ENCODE results near the gene PRAMEF15.
"Not testable (repeated sequence)": the region's sequence is repeated elsewhere in the genome, so short reads cannot be mapped to it uniquely, and the experiment has no call there.

PRAMEF15 gene

DNA sequence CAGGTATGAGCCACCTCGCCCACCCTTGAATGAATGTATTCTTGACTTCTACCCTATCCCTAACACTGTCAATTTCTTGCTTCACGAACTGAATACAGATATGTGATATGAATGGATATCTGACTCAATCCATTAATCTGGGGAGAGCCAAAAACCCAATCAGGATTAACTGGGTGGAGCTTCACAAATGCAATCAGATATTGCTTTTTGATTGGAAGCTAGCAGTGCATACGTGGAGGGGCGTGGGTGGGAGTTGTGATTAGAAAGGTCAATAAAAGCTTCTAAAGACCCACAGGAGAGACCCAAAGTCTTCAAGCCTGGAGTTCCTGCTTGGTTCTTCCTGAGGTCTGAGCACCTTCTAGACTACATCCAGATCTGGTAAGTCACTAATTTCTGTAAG is at the start of gene PRAMEF15:
PRAMEF15 (plus strand) TSS at position 301 of the 400 bp plus-strand sequence. CDS start 2,827 bp downstream, outside the sequence.
- not testable (repeated sequence) for DNase-seq

DNA sequence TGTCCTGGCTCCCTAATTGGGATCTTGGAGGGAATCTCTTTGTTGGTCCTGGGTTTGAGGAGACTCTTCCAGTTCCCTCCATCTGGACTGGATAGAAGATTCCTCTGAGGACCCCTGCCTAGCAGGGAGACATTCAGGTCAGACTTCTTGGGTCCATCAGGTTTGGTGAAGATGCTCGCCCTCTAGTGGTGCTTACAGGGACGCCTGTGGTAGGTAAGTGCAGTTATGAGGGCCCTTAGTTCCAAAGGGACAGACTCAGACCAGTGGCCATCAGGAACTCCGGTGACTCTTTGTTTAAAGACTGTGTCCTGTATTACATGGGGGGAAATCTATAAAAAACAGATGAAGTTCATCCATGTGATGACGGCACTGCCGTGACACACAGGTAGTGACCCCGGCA is 38.4 kb upstream of the PRAMEF15 start:
- not testable (repeated sequence) for DNase-seq

DNA sequence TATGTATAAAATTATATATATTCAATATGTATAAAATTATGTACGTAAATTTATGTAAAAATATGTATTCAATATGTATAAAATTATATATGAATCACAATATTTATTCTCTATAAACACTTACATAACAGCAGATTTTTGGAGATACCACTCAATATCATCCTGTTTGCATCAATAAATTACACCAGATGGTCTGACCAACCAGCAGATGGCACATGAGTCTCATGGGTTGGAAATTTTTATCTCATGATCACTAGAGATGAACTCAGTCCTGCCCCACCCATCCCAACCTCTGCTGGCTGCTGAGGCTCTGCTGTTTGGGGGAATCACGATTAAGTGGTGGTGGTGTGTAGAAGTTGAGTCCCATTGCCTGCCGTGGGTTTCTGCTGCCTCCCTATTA is 35.8 kb upstream of the PRAMEF15 start:
- not testable (repeated sequence) for DNase-seq

DNA sequence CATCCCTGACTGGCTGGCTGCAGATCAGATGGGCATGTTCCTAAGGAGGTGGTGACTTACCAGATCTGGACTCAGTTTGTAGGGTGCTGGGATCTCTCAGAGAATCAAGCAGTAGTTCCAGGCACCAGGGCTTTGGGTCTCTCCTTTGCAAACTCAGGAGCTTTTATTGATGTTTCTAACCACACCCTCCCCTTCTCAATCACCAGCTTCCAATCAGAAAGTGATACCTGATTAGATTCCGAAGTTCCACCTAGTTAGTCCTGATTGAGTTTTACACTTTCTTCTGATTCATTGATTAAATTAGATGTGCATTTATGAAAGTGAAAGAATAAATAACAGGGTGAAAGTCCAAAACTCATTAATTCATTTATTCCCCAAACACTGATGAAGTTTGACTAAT is 30.3 kb upstream of the PRAMEF15 start, which contains the start of gene PRAMEF8:
PRAMEF8 (minus strand) TSS at position 101 of the 400 bp plus-strand sequence. CDS start 1,046 bp downstream, outside the sequence.
- DNase-seq = not testable (repeated sequence)

DNA sequence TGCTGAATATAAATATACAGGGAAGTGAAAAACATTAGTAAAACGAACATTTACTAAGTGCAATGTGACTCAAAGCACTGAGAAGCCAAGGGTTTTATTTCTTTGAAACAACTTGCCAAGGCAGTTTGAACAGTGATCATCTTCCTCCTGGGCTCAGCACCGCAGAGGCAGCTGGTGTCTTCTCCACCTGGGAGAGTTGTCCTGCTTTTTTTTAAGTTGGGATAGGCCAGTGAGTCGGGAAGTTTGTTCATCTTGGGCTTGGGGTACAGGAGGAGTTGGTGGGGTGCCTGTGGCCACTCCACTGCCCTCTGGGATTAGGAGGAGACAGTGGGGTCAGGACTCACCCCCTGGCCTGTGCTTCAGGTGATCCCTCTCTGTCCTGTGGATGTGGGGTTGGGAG is 26.4 kb upstream of the PRAMEF15 start:
- DNase-seq = not testable (repeated sequence)

DNA sequence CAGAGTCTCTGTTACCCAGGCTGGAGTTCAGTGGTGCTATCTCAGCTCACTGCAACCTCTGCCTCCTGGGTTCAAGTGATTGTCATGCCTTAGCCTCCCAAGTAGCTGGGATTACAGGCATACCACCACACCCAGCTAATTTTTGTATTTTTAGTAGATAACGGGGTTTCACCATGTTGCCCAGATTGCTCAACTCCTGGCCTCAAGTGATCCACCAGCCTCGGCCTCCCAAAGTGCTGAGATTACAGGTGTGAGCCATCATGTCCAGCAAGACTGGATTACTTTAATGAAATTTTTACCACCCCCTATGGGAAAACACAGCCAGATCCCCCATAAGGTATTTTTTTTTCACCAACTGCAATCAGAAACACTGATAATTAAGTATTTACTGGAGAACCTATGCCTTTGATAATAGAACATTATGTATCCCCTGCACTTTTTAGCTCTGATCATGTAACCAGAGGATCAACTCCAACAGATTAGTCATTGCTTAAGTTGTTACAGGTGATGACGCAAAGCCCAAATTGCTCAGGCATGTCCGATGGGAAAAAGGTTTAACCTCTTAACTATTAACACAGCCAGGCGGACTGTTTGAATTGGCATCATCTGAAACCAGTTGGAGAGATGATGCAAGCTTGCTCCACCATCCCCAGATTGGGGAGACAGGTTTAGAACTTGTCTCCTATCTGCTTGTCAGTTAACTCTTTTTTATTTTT is 18.0 kb upstream of the PRAMEF15 start:
- DNase-seq = not testable (repeated sequence)

DNA sequence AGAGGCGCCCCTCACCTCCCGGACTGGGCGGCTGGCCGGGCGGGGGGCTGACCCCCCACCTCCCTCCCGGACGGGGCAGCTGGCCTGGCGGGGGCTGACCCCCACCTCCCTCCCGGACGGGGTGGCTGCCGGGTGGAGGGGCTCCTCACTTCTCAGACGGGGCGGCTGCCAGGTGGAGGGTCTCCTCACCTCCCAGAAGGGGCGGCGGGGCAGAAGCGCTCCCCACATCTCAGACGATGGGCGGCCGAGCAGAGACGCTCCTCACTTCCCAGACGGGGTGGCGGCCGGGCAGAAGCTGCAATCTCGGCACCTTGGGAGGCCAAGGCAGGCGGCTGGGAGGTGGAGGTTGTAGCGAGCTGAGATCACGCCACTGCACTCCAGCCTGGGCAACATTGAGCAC is 16.7 kb upstream of the PRAMEF15 start:
- DNase-seq = not testable (repeated sequence)

DNA sequence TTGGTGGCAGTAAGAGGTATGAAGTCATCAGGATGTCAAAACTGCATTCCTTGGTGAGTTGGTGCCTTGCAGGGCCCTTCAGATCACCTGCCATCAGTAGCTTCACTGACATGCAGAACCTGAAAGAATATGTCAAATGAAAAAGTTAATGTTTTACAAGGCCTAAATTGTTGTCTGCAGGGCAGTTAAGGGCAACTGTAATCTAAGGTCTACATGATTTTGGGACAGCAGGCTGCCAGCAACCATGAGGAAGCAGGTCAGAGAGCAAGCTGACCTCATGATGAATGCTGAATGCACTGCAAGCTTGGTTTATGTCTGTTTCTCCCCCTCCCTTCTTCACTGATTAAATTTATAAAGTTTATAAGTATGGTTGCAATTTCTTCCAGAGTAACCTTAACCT is 13.2 kb upstream of the PRAMEF15 start:
- DNase-seq = not testable (repeated sequence)

DNA sequence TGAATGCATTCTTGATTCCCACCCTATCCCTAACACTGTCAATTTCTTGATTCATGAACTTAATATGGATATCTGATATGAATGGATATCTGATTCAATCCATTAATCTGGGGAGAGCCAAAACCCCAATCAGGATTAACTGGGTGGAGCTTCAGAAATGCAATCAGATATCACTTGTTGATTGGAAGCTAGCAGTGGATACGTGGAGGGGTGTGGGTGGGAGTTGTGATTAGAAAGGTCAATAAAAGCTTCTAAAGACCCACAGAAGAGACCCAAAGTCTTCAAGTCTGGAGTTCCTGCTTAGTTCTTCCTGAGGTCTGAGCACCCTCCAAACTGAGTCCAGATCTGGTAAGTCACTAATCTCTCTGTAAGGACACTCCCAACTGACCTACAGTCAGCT is 12.1 kb upstream of the PRAMEF15 start, which contains the start of gene PRAMEF33:
PRAMEF33 (plus strand) TSS at position 301 of the 400 bp plus-strand sequence. CDS start 2,416 bp downstream, outside the sequence.
- DNase-seq = not testable (repeated sequence)

DNA sequence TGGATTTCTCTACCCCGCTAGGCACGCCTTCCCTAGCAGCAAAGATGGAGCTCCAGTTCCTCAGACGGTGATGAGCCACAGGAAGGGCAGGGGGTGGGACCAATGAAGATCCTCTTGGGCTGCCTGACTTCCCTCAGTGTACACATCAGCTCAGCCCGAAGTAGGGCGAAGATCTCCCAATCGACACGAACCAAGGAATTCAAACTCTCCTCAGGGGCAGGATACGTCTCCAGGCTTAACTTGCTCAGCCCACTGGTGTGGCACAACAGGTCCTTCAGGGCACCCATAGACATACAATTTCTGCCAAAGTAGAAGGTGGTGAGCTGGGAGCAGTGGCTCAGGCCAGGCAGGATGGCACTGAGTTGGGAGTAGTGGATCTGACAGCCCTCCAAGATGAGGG is 27.1 kb downstream of the PRAMEF15 start:
- DNase-seq = not testable (repeated sequence)

DNA sequence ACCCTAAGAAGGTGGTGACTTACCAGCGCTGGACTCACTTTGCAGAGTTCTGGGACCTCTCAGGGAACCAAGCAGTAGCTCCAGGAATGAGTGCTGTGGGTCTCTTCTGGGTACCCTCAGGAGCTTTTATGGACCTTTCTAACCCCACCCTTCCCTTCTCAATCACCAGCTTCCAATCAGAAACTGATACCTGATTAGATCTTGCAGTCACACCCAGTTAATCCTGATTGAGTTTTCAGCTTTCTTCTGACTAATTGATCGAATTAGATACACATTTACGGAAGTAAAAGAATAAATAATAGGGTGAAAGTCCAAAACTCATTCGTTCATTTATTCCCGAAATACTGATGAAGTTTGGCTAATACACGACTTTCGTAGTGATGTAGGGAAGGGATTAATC is 31.7 kb downstream of the PRAMEF15 start, which contains the start of gene PRAMEF14:
PRAMEF14 (minus strand) TSS at position 101 of the 400 bp plus-strand sequence. CDS start 1,820 bp downstream, outside the sequence.
- not testable (repeated sequence) for DNase-seq

DNA sequence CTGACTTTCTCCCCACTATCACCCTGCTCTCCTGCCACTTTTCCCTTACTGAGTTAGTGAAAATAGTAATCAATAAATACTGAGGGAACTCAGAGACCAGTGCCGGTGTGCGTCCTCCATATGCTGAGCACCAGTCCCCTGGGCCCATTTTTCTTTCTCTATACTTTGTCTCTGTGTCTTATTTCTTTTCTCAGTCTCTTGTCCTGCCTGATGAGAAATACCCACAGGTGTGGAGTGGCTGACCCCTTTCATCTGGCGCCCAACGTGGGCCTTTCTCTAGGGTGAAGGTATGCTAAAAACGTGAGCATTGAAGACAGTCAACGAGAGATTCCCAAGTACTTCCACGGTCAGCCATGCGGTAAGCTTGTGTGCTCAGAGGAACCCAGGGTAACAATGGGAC is 38.1 kb downstream of the PRAMEF15 start:
- DNase-seq = not testable (repeated sequence)

DNA sequence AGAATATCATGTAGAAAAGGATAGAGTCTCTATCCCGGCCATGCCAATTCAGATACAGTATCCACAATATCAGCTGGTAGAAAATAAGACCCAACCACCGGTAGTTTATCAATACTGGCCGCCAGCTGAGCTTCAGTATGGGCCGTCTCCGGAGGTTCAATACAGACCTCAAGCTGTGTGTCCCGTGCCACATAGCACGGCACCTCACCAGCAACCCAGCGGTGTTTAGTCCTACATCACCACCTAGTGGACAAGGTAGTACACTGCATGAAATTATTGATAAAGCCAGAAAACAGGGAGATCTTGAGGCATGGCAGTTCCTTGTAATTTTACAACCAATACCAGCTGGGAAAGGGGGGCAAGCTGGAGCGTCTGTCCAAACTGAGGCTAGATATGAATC is 39.1 kb downstream of the PRAMEF15 start:
- DNase-seq = not testable (repeated sequence)

DNA sequence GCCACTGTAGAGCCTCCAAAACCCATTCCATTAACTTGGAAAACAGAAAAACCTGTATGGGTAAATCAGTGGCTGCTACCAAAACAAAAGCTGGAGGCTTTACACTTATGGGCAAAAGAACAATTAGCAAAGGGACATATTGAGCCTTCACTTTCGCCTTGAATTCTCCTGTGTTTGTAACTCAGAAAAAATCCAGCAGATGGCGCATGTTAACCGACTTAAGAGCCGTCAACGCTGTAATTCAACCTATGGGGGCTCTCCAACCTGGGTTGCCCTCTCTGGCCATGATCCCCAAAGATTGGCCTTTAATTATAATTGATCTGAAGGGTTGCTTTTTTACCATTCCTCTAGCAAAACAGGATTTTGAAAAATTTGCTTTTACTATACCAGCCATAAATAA is 41.4 kb downstream of the PRAMEF15 start:
- peak; percentile 47 for DNase-seq

DNA sequence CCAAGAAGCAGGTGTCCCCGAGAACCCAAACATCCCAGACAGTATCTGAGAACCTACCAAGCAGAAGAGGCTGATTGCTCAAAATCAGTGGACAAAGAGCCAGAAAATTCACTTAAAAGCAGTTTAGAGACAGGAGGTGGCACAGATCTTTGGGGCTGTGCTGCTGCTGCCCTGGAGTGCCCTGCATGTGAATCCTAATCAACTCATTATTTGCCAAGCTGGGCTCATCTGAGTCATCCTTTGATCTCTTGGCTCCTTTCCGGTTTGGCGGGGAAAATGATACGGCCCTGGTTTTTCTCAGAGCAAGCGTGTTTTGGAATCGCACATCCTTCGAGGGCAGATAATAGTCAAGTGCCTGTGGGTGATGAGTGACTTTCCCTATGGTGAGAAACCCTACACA is 47.0 kb downstream of the PRAMEF15 start:
- DNase-seq = not testable (repeated sequence)

DNA sequence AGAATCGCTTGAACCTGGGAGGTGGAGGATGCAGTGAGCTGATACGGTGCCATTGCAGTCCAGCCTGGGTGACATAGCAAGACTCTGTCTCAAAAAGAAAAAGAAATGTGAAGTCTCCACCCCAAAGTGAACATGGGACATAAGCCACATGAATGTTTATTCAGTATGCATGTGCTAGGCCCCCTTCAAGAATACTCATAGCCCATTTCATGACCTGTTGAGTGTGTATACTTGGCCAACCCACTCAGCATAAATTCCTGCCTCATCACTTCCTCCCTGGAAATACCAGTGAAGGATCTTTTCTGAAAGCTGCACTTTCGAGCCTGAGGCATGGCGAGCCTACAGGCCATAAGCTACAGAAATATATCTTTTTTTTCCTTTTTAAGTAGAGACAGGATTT is 49.5 kb downstream of the PRAMEF15 start:
- DNase-seq = not testable (repeated sequence)

DNA sequence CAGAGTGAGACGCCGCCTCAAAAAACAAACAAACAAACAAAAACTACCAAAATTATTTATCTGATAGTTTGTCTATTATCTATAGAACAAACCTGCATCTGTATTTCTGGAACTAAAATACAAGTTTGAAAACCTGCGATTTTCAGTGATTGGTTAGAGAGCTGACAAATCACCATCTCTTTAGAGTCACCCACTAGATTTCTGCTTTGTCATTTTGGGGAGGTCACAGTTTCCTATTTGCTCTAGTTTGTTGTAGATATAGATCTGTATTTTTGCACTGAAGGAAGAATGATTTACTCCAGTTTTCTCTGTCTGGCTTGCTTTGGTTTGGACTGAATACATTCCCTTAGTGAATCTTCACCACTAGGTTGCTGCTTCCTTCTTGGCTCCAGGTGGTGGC is 51.2 kb downstream of the PRAMEF15 start:
- DNase-seq = not testable (repeated sequence)

DNA sequence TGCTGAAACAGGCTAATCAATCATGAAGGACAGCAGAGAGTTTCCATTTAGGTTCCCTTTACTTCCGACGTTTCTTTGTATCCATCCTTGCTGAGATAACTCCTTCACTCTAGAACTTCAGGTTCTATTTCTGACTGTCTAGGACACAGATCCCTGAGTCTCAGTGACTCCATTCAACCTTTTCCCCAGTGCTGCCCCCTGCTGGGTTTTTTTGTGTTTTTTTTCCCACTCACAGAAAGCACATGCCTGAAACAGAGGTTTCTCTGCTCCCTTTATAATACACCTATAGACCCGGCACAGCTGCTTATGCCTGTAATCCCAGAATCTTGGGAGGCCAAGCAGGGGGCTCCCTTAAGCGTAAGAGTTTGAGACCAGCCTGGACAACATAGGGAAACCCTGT is 53.2 kb downstream of the PRAMEF15 start:
- peak; percentile 16 for DNase-seq
